Left renal cortex interstitium (tissue), 4 donors: ENCODE results near the gene STAC. TPM values are rescaled to one million over a fixed set of nuclear protein-coding genes. Genes with fewer than 3 reads are reported as not detected.

Source experiments
- DNase-seq, 4 donors: peaks; one replicate each; pipeline ENCODE4 v3.0.0-alpha.2; 2013; ENCODE audit warnings: low read depth in 4 of 4, low spot score in 2 of 4, missing footprints in 1 of 4
- polyA plus RNA-seq, 4 donors: library from polyadenylated mRNA; unstranded; fragments of 120-200 nt; gene quantifications; one replicate each; pipeline ENCODE4 v1.2.1, GENCODE V29; 2013; ENCODE audit not compliant: insufficient read length in 4 of 4

Gene STAC
- polyA plus RNA-seq, 4 donors, result 5.3 to 11.5 (median 8.8) TPM

DNA sequence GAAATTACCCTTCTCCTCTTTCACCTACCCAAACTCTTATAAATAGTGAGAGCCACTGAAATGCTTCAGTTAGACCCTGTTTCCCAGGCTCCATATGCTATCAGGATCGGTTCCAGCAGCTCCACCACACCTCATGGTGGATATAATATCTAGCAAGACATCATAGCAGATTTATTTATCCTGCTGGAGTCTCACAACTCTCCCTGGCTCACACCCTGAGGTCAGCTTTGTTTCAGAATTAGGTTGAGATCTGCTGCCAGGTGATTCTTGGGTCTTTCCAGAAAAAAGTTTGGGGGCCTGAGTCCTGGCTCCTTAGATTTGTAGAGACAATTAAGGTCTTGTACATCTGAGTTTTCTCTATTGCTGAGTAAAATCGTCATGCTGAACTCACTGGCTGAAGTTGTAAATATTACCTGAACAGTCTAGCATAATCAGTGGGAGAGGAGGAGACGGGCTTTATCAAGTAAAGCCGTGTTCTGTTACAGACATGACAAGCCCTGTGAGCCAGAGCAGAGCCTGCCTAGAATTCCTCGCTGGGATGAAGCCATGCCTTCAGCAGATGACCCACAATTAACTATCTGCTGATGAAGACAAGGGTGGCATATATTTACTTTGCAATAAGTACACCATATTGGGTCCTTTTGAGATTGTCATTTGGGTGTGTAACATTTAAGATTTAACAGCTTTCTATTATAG lies 131.6 kb downstream of the STAC start:
- no peak for DNase-seq

DNA sequence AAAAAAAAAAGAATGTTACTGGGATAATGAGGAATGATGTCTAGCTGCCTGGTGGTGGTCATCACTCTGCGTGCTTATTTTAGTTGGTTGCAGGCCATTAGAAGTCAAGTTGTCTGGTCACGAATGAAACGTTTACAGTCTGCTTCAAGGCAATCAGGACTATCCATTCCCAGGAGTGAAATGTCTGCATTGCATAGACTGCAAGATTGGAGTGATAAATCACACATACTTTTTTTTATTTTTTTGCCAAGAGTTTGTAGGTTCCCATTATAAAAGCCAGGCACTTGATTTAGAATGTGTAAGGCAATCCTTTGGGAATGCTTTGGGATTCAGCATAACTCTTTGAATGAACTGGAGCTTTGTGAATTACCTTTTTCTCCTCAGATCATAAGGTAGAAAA lies 132.3 kb downstream of the STAC start:
- DNase-seq, result no peak

DNA sequence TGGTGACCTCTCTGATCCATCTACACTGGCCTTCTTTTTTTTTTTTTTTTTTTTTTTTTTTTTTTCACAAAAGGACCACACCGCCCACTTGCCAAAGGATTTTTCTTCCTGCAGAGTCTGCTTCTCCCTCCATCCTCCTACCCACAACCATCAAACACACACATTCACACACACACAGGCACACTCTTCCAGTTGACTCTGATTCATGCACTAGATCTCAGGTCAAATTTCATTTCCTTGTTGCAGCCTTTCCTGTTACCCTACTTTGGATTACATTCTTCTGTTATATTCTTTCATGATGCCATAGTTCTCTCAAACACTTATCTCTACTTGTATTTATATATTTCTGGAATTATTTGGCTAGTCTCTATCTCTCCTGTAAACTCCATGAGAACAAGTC lies 133.9 kb downstream of the STAC start:
- no peak for DNase-seq

GRCh38 chr3:36519682-36520081 lies 139.4 kb downstream of the STAC start:
- no peak for DNase-seq

- no peak for DNase-seq
Measured at GRCh38 chr3:36520241-36521006, 140.1 kb downstream of the STAC start.

DNA sequence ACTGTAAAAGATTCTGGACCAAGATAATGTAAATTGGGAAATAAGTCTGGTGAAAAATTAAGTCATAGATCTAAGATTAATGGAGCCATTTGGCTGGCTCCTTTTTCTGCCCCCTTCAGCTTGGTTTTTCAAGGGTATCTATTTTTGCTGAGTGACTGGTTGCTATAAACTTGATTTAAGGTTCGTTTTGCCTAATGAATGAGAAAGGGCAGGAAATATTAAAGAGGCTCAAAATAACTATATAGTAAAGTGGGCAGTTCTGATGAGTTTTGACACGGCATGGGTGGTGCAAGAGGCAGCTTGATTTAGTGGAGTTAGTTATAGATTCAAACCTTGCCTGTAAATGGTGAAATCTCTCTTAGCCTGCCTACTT lies 140.7 kb downstream of the STAC start:
- DNase-seq, result no peak

DNA sequence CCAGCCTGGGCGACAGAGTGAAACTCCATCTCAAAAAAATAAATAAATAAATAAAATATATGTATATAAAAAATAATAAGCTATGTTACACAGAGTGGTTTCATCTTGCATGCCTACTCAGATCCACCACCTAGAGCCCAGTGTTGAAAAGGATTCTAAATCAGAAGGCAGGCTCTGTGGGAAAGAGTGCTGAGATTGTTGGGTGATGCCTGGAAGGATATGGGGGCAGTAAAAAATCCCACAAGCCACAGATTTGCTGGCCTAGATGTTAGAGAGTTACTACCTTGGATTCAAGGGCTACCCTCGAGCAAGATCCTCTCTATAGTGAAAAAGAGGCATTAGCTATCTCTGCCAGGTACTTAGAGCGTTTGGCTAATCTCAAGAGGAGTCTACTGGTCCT lies 144.3 kb downstream of the STAC start:
- DNase-seq, result no peak

- no peak for DNase-seq
Measured at GRCh38 chr3:36525115-36525801, 145.0 kb downstream of the STAC start.

- DNase-seq, result no peak
Measured at GRCh38 chr3:36538136-36538749, 157.9 kb downstream of the STAC start.

- DNase-seq, result no peak
Measured at GRCh38 chr3:36540888-36541518, 160.7 kb downstream of the STAC start.

GRCh38 chr3:36542186-36542585 lies 161.9 kb downstream of the STAC start:
- no peak for DNase-seq

DNA sequence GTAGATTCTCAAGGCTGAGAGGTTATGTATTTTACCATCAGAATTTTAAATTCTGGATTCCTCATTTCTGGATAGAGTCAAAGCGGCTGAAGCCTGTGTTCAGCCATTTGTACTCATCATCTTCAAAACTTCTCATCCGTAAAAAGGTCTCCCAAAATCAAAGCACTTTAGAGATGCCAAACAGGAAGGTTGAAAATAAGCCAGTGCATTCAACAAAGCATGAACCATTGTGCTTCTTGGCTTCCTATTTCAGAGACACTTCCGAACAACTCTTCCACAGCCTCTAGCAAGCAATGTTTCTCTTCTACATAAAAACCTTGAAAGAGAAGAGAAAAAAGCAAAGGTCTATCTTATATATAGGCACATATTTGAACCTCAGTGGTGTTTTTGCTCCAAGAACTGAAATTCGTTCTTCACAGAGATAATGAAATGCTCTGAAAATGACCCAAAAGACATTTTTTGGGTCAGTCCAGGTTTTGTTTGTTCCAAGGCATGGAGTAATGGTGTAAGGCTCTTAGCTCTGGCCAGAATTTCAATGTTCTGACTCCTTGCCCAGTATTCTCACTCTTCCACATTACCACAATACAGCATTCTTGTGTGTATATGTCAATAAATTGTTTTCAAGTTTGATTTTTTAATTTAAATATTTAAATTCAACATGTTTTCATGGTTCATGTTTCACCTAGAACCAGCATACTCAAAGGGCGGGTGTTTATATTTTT lies 163.1 kb downstream of the STAC start:
- DNase-seq, result no peak

DNA sequence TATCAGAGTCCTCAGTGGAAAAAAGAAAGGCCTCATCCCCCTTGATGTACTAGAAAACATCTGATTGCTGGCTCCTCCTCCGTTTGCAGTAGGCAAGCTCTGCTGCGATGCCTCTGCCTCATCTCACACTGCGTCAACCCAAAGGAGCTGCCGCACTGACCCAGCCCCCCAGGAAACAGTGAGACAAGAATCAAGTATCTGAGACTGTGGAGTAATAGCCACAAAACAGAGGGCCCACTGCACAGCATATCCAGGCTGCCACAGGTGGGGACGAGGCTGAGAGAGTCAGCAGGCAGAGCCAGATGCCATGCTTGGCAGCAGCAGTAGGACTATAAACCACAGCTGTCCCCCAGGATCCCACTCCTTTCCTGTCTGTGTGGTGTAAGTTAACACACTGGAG lies 165.9 kb downstream of the STAC start:
- no peak for DNase-seq

- DNase-seq, result no peak
Measured at GRCh38 chr3:36548712-36549111, 168.4 kb downstream of the STAC start.

DNA sequence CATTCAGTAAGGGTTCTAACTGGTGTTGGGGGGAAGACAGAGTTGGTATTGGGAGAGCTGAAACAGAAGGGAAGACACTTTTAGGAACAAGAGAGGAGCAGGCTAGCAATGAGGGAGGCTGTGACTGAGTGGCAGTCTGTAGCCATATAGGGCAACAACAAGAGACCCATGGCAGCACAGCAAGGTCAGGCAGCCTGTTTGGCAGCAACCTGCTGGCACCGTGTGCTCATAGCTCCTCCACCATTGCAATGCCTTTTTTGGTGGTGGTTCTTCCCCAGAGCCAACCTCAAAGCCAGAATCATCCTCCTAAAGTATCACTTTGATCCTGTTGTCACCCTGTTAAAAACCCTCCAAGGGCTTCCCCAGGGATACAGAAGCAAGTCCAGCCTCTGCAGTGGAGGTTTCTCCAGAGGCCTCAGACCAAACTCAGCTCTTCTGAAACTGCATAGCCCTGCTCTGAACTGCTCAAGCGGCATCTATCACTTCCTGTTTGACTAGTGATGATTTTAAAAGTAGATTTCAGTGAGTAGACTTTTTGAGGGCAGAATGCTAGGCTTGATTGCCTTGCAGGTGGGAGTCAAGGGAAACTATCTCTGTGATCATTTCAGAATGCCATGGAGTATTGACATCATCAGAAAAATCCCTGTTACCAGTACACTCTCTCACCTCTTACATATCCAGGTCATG lies 176.9 kb downstream of the STAC start:
- no peak for DNase-seq

- DNase-seq, result no peak
Measured at GRCh38 chr3:36557708-36558421, 177.6 kb downstream of the STAC start.

GRCh38 chr3:36558961-36559360 lies 178.7 kb downstream of the STAC start:
- DNase-seq, result no peak

- no peak for DNase-seq
Measured at GRCh38 chr3:36560685-36561084, 180.4 kb downstream of the STAC start.

- no peak for DNase-seq
Measured at GRCh38 chr3:36561601-36562000, 181.3 kb downstream of the STAC start.
